ENCODE results near the gene GPS1.

The GPS1 gene

GRCh38 chr17:82091264-82092066 is 39.8 kb downstream of the GPS1 start:
- no peak for DNase-seq

GRCh38 chr17:82092094-82092586 is 40.4 kb downstream of the GPS1 start:
- DNase-seq = no peak

- no peak for DNase-seq
These were observed 40.9 kb downstream of the GPS1 start for GRCh38 chr17:82092628-82092994.

- no peak for DNase-seq
These were observed 41.5 kb downstream of the GPS1 start for GRCh38 chr17:82092995-82093751.

- no peak for DNase-seq
These were observed 43.5 kb downstream of the GPS1 start for GRCh38 chr17:82094931-82095776.

GRCh38 chr17:82095777-82096708 is 44.3 kb downstream of the GPS1 start:
- no peak for DNase-seq

GRCh38 chr17:82096709-82097183 is 45.0 kb downstream of the GPS1 start:
- DNase-seq = no peak

- DNase-seq = peak; percentile 31 to 55
These were observed 45.7 kb downstream of the GPS1 start for GRCh38 chr17:82097184-82097918.

GRCh38 chr17:82097919-82098168 is 46.1 kb downstream of the GPS1 start:
- no peak for DNase-seq

GRCh38 chr17:82098169-82098938 is 46.7 kb downstream of the GPS1 start, which contains the start of gene FASN:
Gene FASN (minus strand): TSS chr17:82098236. CDS start chr17:82096445, 1,791 bp downstream.
- DNase-seq = peak; percentile 95 to 97

GRCh38 chr17:82098939-82099763 is 47.5 kb downstream of the GPS1 start:
- DNase-seq = no peak

- no peak for DNase-seq
These were observed 49.0 kb downstream of the GPS1 start for GRCh38 chr17:82100502-82101298.

GRCh38 chr17:82101301-82101715 is 49.6 kb downstream of the GPS1 start:
- no peak for DNase-seq

GRCh38 chr17:82101767-82102679 is 50.3 kb downstream of the GPS1 start:
- DNase-seq = no peak

GRCh38 chr17:82103553-82104451 is 52.1 kb downstream of the GPS1 start:
- DNase-seq = no peak

GRCh38 chr17:82104797-82105416 is 53.2 kb downstream of the GPS1 start:
- no peak for DNase-seq

All from inflammatory macrophage (primary cell).